H1 (cell line): ENCODE measurements around the gene ATP8B2. TPM values are rescaled to one million over a fixed set of nuclear protein-coding genes. Genes with fewer than 3 reads are reported as not detected.

Experiments used
- CTCF ChIA-PET: fragments of 300-600 bp; sonication (Branson Sonifier 250); formaldehyde crosslinking; loops from one replicate; lab custom pipeline; 2021; ENCODE audit not compliant: partially characterized antibody; lab: Charles Lee
- POLR2A ChIA-PET: fragments of 300-600 bp; sonication (Branson Sonifier 250); formaldehyde crosslinking; loops from one replicate; lab custom pipeline; 2021; ENCODE audit warnings: inconsistent platforms; ENCODE audit not compliant: partially characterized antibody; lab: Charles Lee
- DNase-seq, 2 experiments: peaks; one replicate each; pipeline versions ENCODE4 v3.0.0 to v3.0.0-alpha.2; 2010 to 2022; ENCODE audit warnings: low spot score in 2 of 2, low read depth in 1 of 2, mixed read lengths in 1 of 2
- FAIRE-seq: peaks from 2 replicates; lab custom pipeline; 2011; peaks lifted over from hg19 to GRCh38; lab: Jason Lieb, UNC
- H2AFZ ChIP-seq: 2 replicates; pipeline ENCODE4 v1.8.1; 2012; ENCODE audit warnings: low read length, inconsistent platforms
- H2AK5ac ChIP-seq: 2 replicates; pipeline ENCODE4 v1.6.1; 2013; ENCODE audit warnings: low read depth, low read length
- H2BK120ac ChIP-seq: replicated peaks from 2 replicates; pipeline ENCODE3; 2013; ENCODE audit warnings: low read depth, low read length, inconsistent platforms
- H2BK12ac ChIP-seq: 2 replicates; pipeline ENCODE4 v1.6.1; 2013; ENCODE audit warnings: low read depth, low read length
- H2BK15ac ChIP-seq: 2 replicates; pipeline ENCODE4 v1.6.1; 2013; ENCODE audit warnings: low read length
- H2BK20ac ChIP-seq: 2 replicates; pipeline ENCODE4 v1.6.1; 2013; ENCODE audit warnings: low read length
- H2BK5ac ChIP-seq: 2 replicates; pipeline ENCODE4 v1.6.1; 2013; ENCODE audit warnings: low read depth, low read length
- H3K14ac ChIP-seq: 2 replicates; pipeline ENCODE4 v1.6.1; 2013; ENCODE audit warnings: inconsistent platforms; ENCODE audit not compliant: insufficient read length
- H3K18ac ChIP-seq: 2 replicates; pipeline ENCODE4 v1.6.1; 2013; ENCODE audit warnings: low read length; ENCODE audit errors: extremely low read depth
- H3K23ac ChIP-seq: 2 replicates; pipeline ENCODE4 v1.6.1; 2013; ENCODE audit warnings: inconsistent platforms; ENCODE audit not compliant: insufficient read length
- H3K23me2 ChIP-seq: 2 replicates; pipeline ENCODE4 v1.6.1; 2013; ENCODE audit warnings: low read depth, low read length
- H3K27ac ChIP-seq: 2 replicates; pipeline ENCODE4 v1.6.1; 2011; ENCODE audit warnings: low read depth, low read length, inconsistent platforms
- H3K27me3 ChIP-seq, 4 experiments: replicated peaks in 1 of 4; 1 replicate in 1 of 4; 2 replicates in 3 of 4; pipeline versions ENCODE4 v1.6.1 to v1.8.1; 2011 to 2013; ENCODE audit warnings: low read length in 3 of 4, mild to moderate bottlenecking in 3 of 4, inconsistent platforms in 2 of 4, mixed read lengths in 2 of 4, moderate library complexity in 1 of 4; ENCODE audit not compliant: control insufficient read depth in 3 of 4, insufficient read depth in 3 of 4; ENCODE audit errors: extremely low read depth in 1 of 4
- H3K36me3 ChIP-seq, 4 experiments: 2 replicates each; pipeline versions ENCODE4 v1.6.1 to v1.8.1; 2011 to 2013; ENCODE audit warnings: mild to moderate bottlenecking in 4 of 4, low read length in 3 of 4, moderate library complexity in 2 of 4, control low read depth in 1 of 4, inconsistent platforms in 1 of 4; ENCODE audit not compliant: insufficient read depth in 4 of 4, control insufficient read depth in 2 of 4
- H3K4ac ChIP-seq: replicated peaks from 2 replicates; pipeline ENCODE3; 2013; ENCODE audit warnings: low read length, low read depth, mixed read lengths, inconsistent platforms; ENCODE audit not compliant: insufficient read length
- H3K4me1 ChIP-seq, 4 experiments: replicated peaks in 1 of 4; 1 replicate in 1 of 4; 2 replicates in 3 of 4; pipeline versions ENCODE4 v1.6.1 to v1.8.1; 2011 to 2013; ENCODE audit warnings: low read length in 3 of 4, inconsistent platforms in 2 of 4, mixed read lengths in 1 of 4; ENCODE audit not compliant: insufficient read depth in 4 of 4, control insufficient read depth in 3 of 4
- H3K4me2 ChIP-seq, 2 experiments: 2 replicates each; pipeline versions ENCODE4 v1.6.1 to v1.8.1; 2011 to 2013; ENCODE audit warnings: low read depth in 2 of 2, low read length in 2 of 2, control low read depth in 1 of 2, inconsistent platforms in 1 of 2, mild to moderate bottlenecking in 1 of 2; ENCODE audit not compliant: insufficient read depth in 1 of 2
- H3K4me3 ChIP-seq, 4 experiments: fragments of 200-600, 300-600 bp in 1 of 4; sonication (generic), shearing (Covaris generic), sonication (Bioruptor Twin) in 1 of 4; 2 replicates each; pipeline versions ENCODE4 v1.5.1 to v1.8.1; 2011 to 2016; ENCODE audit warnings: low read length in 4 of 4, low read depth in 3 of 4, control low read depth in 2 of 4, inconsistent platforms in 2 of 4, mild to moderate bottlenecking in 2 of 4, mixed read lengths in 1 of 4, moderate library complexity in 1 of 4; ENCODE audit not compliant: insufficient read depth in 2 of 4; ENCODE audit errors: extremely low read depth in 1 of 4
- H3K56ac ChIP-seq: replicated peaks from 2 replicates; pipeline ENCODE3; 2013; ENCODE audit warnings: low read depth, mild to moderate bottlenecking, mixed read lengths, low read length, inconsistent platforms; ENCODE audit not compliant: insufficient read length
- H3K79me1 ChIP-seq: 2 replicates; pipeline ENCODE4 v1.6.1; 2013; ENCODE audit warnings: low read depth, low read length, control low read depth
- H3K79me2 ChIP-seq, 2 experiments: 2 replicates each; pipeline versions ENCODE4 v1.6.1 to v1.8.1; 2012 to 2013; ENCODE audit warnings: low read length in 2 of 2, mild to moderate bottlenecking in 2 of 2, inconsistent platforms in 1 of 2; ENCODE audit not compliant: insufficient read depth in 2 of 2, control insufficient read depth in 1 of 2
- H3K9ac ChIP-seq, 4 experiments: replicated peaks in 1 of 4; 1 replicate in 1 of 4; 2 replicates in 3 of 4; pipeline versions ENCODE4 v1.6.1 to v1.8.1; 2011 to 2013; ENCODE audit warnings: low read depth in 3 of 4, low read length in 3 of 4, control low read depth in 2 of 4, mild to moderate bottlenecking in 2 of 4, moderate library complexity in 2 of 4, inconsistent platforms in 1 of 4; ENCODE audit errors: extremely low read depth in 1 of 4
- H3K9me3 ChIP-seq, 2 experiments: 2 replicates each; pipeline versions ENCODE4 v1.6.1 to v1.8.1; 2012 to 2013; ENCODE audit warnings: mild to moderate bottlenecking in 2 of 2, moderate library complexity in 2 of 2, control low read depth in 1 of 2, inconsistent platforms in 1 of 2, low read depth in 1 of 2, low read length in 1 of 2, mixed read lengths in 1 of 2; ENCODE audit not compliant: insufficient read depth in 2 of 2
- H4K20me1 ChIP-seq, 2 experiments: replicated peaks in 1 of 2; 2 replicates each; pipeline versions ENCODE3 to v1.8.1; 2011 to 2013; ENCODE audit warnings: inconsistent platforms in 2 of 2, low read length in 2 of 2, mild to moderate bottlenecking in 1 of 2; ENCODE audit not compliant: insufficient read depth in 2 of 2, control insufficient read depth in 1 of 2
- H4K5ac ChIP-seq: 2 replicates; pipeline ENCODE4 v1.6.1; 2013; ENCODE audit warnings: low read length, low read depth, mixed read lengths, inconsistent platforms; ENCODE audit not compliant: insufficient read length
- H4K8ac ChIP-seq: 2 replicates; pipeline ENCODE4 v1.8.0; 2013; ENCODE audit warnings: mild to moderate bottlenecking, moderate library complexity, low read length, inconsistent platforms; ENCODE audit not compliant: insufficient read depth; ENCODE audit errors: extremely low read depth
- H4K91ac ChIP-seq: replicated peaks from 2 replicates; pipeline ENCODE3; 2013; ENCODE audit warnings: low read length, mixed read lengths, inconsistent platforms; ENCODE audit not compliant: insufficient read length
- GTF2F1 ChIP-seq: IDR thresholded peaks from 2 replicates; pipeline ENCODE4 v1.6.1; 2012; ENCODE audit warnings: low read depth, low read length, improper control_type of control experiment, borderline replicate concordance
- JUND ChIP-seq: IDR thresholded peaks from 2 replicates; pipeline ENCODE4 v1.6.1; 2011; ENCODE audit warnings: mild to moderate bottlenecking, improper control_type of control experiment, low read length
- NANOG ChIP-seq: IDR thresholded peaks from 2 replicates; pipeline ENCODE4 v1.6.1; 2011; ENCODE audit warnings: low read length, low read depth, mild to moderate bottlenecking, inconsistent platforms; ENCODE audit not compliant: insufficient read depth, poor library complexity, severe bottlenecking
- POLR2A ChIP-seq, 2 experiments: IDR thresholded peaks; 1 replicate in 1 of 2; 2 replicates in 1 of 2; pipeline ENCODE4 v1.6.1; 2011; ENCODE audit warnings: low read depth in 2 of 2, low read length in 2 of 2, mild to moderate bottlenecking in 2 of 2; ENCODE audit errors: control extremely low read depth in 1 of 2
- RBBP5 ChIP-seq: IDR thresholded peaks from 2 replicates; pipeline ENCODE4 v1.7.1; 2012; ENCODE audit warnings: low read depth, mild to moderate bottlenecking, inconsistent platforms, low read length, moderate library complexity, borderline replicate concordance
- USF2 ChIP-seq: IDR thresholded peaks from 2 replicates; pipeline ENCODE4 v1.6.1; 2011; ENCODE audit warnings: low read length, improper control_type of control experiment
- WGBS, 2 experiments: shearing (Covaris generic) in 1 of 2; methylation state at CpG; one replicate each; pipeline versions ENCODE4 v1.1.6 to v1.1.7; 2013 to 2015; ENCODE audit warnings: low lambda C conversion rate in 2 of 2, mixed read lengths in 2 of 2, inconsistent platforms in 1 of 2, low coverage in 1 of 2, missing lambda C conversion rate in 1 of 2; ENCODE audit not compliant: insufficient replicate concordance in 2 of 2, insufficient coverage in 1 of 2, insufficient read length in 1 of 2; ENCODE audit errors: extremely low coverage in 1 of 2, missing lambda C conversion rate in 1 of 2; 5-methylcytosine and 5-hydroxymethylcytosine counted together
- polyA plus RNA-seq, 7 experiments: library from polyadenylated mRNA; depleted of rRNA in 3 of 7; stranded (reverse) in 5 of 7; unstranded in 2 of 7; fragments of >200 nt in 5 of 7; fragments of 200-250 nt in 2 of 7; gene quantifications; 1 replicate in 5 of 7; 2 replicates in 1 of 7; 4 replicates in 1 of 7; pipeline versions ENCODE4 v1.2.1 to v1.2.3, GENCODE V29; 2011 to 2013; ENCODE audit warnings: missing spikeins in 2 of 7, mixed read lengths in 2 of 7
- total RNA-seq: library from RNA; stranded (reverse); fragmentation: NEBNext Ultra II Directional; extraction: Animal tissue kit (Norgen Biotek cat#: 25700); gene quantifications from 2 replicates; pipeline ENCODE4 v1.2.1, GENCODE V29; 2021

ATP8B2 gene
- total and polyA plus RNA-seq, 2 of the 8 experiments (the other 6 are each of a cell fraction or from before 2014, with no cell fraction given) = 61.4 to 70.1 TPM

- H3K56ac ChIP-seq = no peak overlapping the region
- no peak overlapping the region for H3K18ac ChIP-seq
- H3K4me3 ChIP-seq = no peak overlapping the region
- no peak for DNase-seq
- no peak overlapping the region for H2BK120ac ChIP-seq
- no peak overlapping the region for H4K5ac ChIP-seq
- H3K4me1 ChIP-seq = no peaks in the 10 kb centered on the region
- H3K4me2 ChIP-seq = no peak overlapping the region
- H2AK5ac ChIP-seq = no peak overlapping the region
- CTCF ChIA-PET = interaction anchor here (0.6 to 1.4 kb wide), 5 partner anchors 9 to 854 kb away, joined by 3 to 4 read pairs (median 4); no protein-coding TSS in a partner anchor
- H4K91ac ChIP-seq = no peak overlapping the region
- H3K36me3 ChIP-seq = no peaks in the 10 kb centered on the region
- no peak overlapping the region for H2BK5ac ChIP-seq
- H3K27me3 ChIP-seq = no peaks in the 10 kb centered on the region; a peak in 1 of 7 replicates
- no peak overlapping the region for H3K14ac ChIP-seq
- TF ChIP-seq GTF2F1 = no peak
- TF ChIP-seq USF2 = no peak
- no peak for TF ChIP-seq POLR2A (IDR thresholded peaks at IDR 0.05; ENCODE audit: control extremely low read depth in 1 of 2, low read depth in 2 of 2, low read length in 2 of 2)
- TF ChIP-seq NANOG = no peak
- TF ChIP-seq RBBP5 = no peak
- TF ChIP-seq JUND = no peak
- TF ChIP-seq, all 59 proteins: peak for 0
- no peak for FAIRE-seq
- Histone ChIP-seq H4K20me1 (no peaks in the 10 kb centered on the region), H3K27ac (no peak overlapping the region), H3K23ac (no peak overlapping the region), H2AFZ (0 out of 2 replicates have a peak overlapping the region, but pooled peaks have one; percentile 39), H3K9me3 (peaks cover 0 to 4% of the 10 kb centered on the region in 2 experiments; a peak in 2 of 4 replicates), H2BK12ac (no peak overlapping the region), H3K4ac (no peak overlapping the region), H3K23me2 (0 out of 2 replicates have a peak, but pooled peaks cover 2% of the 10 kb centered on the region), H2BK15ac (no peak overlapping the region), H3K79me1 (no peaks in the 10 kb centered on the region), H3K9ac (no peak overlapping the region), H3K79me2 (no peaks in the 10 kb centered on the region), H4K8ac (no peak overlapping the region), H2BK20ac (no peak overlapping the region)
- POLR2A ChIA-PET = no interaction called here
- WGBS, 2 experiments = 92% methylated on average over 4 of the region's 4 CpGs; no CpG with 5 or more reads in 1 of the 2 experiments
These were observed 72.8 kb downstream of the ATP8B2 start for GRCh38 chr1:154398141-154398540.
